Loucy (cell line): ENCODE data around the gene SERPINA5.

ENCODE experiments used
- H2AFZ ChIP-seq: fragments of 200-600 bp; sonication (generic); 2 replicates; pipeline ENCODE4 v1.6.0; 2016; ENCODE audit warnings: antibody characterized with exemption, mild to moderate bottlenecking, low read length, moderate library complexity
- H3F3A ChIP-seq: fragments of 200-600 bp; 2 replicates; pipeline ENCODE4 v1.6.0; 2016; ENCODE audit warnings: antibody characterized with exemption, low read depth, mild to moderate bottlenecking
- H3K27me3 ChIP-seq: fragments of 200-600 bp; sonication (generic); 2 replicates; pipeline ENCODE4 v1.6.1; 2014; ENCODE audit warnings: low read length, mild to moderate bottlenecking; ENCODE audit not compliant: insufficient read depth, poor library complexity, severe bottlenecking
- H3K36me3 ChIP-seq: fragments of 200-600 bp; sonication (generic); 2 replicates; pipeline ENCODE4 v1.6.1; 2016; ENCODE audit warnings: low read length; ENCODE audit not compliant: insufficient read depth
- H3K4me1 ChIP-seq: fragments of 200-600 bp; sonication (generic); 2 replicates; pipeline ENCODE4 v1.5.1; 2014; ENCODE audit warnings: low read length, mild to moderate bottlenecking; ENCODE audit not compliant: insufficient read depth, poor library complexity, severe bottlenecking
- H3K4me2 ChIP-seq: fragments of 200-600 bp; sonication (generic); 2 replicates; pipeline ENCODE4 v1.6.0; 2014; ENCODE audit warnings: antibody characterized with exemption, low read length, low read depth, mild to moderate bottlenecking; ENCODE audit not compliant: poor library complexity, severe bottlenecking
- H3K4me3 ChIP-seq: fragments of 200-600 bp; sonication (generic); 2 replicates; pipeline ENCODE4 v1.5.1; 2014; ENCODE audit warnings: low read length, mild to moderate bottlenecking, mixed read lengths; ENCODE audit not compliant: poor library complexity, severe bottlenecking
- H3K79me2 ChIP-seq: fragments of 200-600 bp; sonication (generic); 2 replicates; pipeline ENCODE4 v1.6.1; 2014; ENCODE audit warnings: low read length; ENCODE audit not compliant: insufficient read depth
- H3K9ac ChIP-seq: fragments of 200-600 bp; sonication (generic); 2 replicates; pipeline ENCODE4 v1.6.0; 2014; ENCODE audit warnings: mild to moderate bottlenecking, low read depth, low read length, moderate library complexity; ENCODE audit not compliant: poor library complexity, severe bottlenecking
- H3K9me2 ChIP-seq: fragments of 200-600 bp; sonication (generic); replicated peaks from 2 replicates; pipeline ENCODE4 v1.6.1; 2016; ENCODE audit warnings: low read depth, low read length, mixed read lengths
- H3K9me3 ChIP-seq: fragments of 200-600 bp; sonication (generic); 2 replicates; pipeline ENCODE4 v1.6.1; 2014; ENCODE audit warnings: mild to moderate bottlenecking, antibody characterized with exemption, low read length, low read depth; ENCODE audit not compliant: insufficient read depth
- H4K20me1 ChIP-seq: fragments of 200-600 bp; sonication (generic); 2 replicates; pipeline ENCODE4 v1.6.0; 2014; ENCODE audit warnings: antibody characterized with exemption, low read length, mild to moderate bottlenecking; ENCODE audit not compliant: insufficient read depth, poor library complexity, severe bottlenecking
- CTCF ChIP-seq: fragments of 200-600 bp; sonication (generic); conservative IDR thresholded peaks from 2 replicates; pipeline ENCODE4 v1.5.1; 2014; ENCODE audit warnings: mild to moderate bottlenecking, antibody characterized with exemption, low read length
- EZH2phosphoT487 ChIP-seq: fragments of 200-600 bp; IDR thresholded peaks from 2 replicates; pipeline ENCODE4 v1.6.1; 2018; ENCODE audit warnings: antibody characterized with exemption, mild to moderate bottlenecking, moderate library complexity, borderline replicate concordance

The SERPINA5 gene

GRCh38 chr14:94595912-94596311 is 14.7 kb downstream of the SERPINA5 start:
- Histone ChIP-seq H3K9ac (no peak overlapping the region), H3K9me2 (no peaks in the 10 kb centered on the region), H3F3A (no peaks in the 10 kb centered on the region)

GRCh38 chr14:94596361-94596760 is 15.1 kb downstream of the SERPINA5 start:
- 0 out of 2 replicates have a peak, but pooled peaks cover 2% of the 10 kb centered on the region for H3K9me3 ChIP-seq
- no peaks in the 10 kb centered on the region for H3F3A ChIP-seq
- H3K4me2 ChIP-seq = no peak overlapping the region
- H3K79me2 ChIP-seq = no peaks in the 10 kb centered on the region
- H2AFZ ChIP-seq = no peak overlapping the region
- TF ChIP-seq CTCF (no peak), EZH2phosphoT487 (no peak)
- no peaks in the 10 kb centered on the region for H3K27me3 ChIP-seq
- no peaks in the 10 kb centered on the region for H4K20me1 ChIP-seq
- no peak overlapping the region for H3K4me3 ChIP-seq
- no peaks in the 10 kb centered on the region for H3K4me1 ChIP-seq
- H3K9ac ChIP-seq = no peak overlapping the region
- H3K9me2 ChIP-seq = no peaks in the 10 kb centered on the region
- H3K36me3 ChIP-seq = no peaks in the 10 kb centered on the region

More at GRCh38 chr14:94595912-94596311, 14.7 kb downstream of the SERPINA5 start:
- H3K4me2 ChIP-seq = no peak overlapping the region
- H3K36me3 ChIP-seq = no peaks in the 10 kb centered on the region
- H3K4me3 ChIP-seq = no peak overlapping the region
- H4K20me1 ChIP-seq = no peaks in the 10 kb centered on the region
- no peak overlapping the region for H2AFZ ChIP-seq
- no peaks in the 10 kb centered on the region for H3K27me3 ChIP-seq
- no peaks in the 10 kb centered on the region for H3K79me2 ChIP-seq
- no peak for TF ChIP-seq EZH2phosphoT487
- TF ChIP-seq CTCF = no peak
- H3K9me3 ChIP-seq = 0 out of 2 replicates have a peak, but pooled peaks cover 2% of the 10 kb centered on the region
- no peaks in the 10 kb centered on the region for H3K4me1 ChIP-seq

GRCh38 chr14:94597788-94598187 is 16.6 kb downstream of the SERPINA5 start:
- TF ChIP-seq CTCF (no peak), EZH2phosphoT487 (no peak)
- no peaks in the 10 kb centered on the region for H4K20me1 ChIP-seq
- no peak overlapping the region for H2AFZ ChIP-seq
- no peak overlapping the region for H3K4me3 ChIP-seq
- H3K4me1 ChIP-seq = no peaks in the 10 kb centered on the region
- H3K27me3 ChIP-seq = no peaks in the 10 kb centered on the region
- H3K9me3 ChIP-seq = 0 out of 2 replicates have a peak, but pooled peaks cover 2% of the 10 kb centered on the region
- H3K36me3 ChIP-seq = no peaks in the 10 kb centered on the region
- H3F3A ChIP-seq = no peaks in the 10 kb centered on the region
- H3K4me2 ChIP-seq = no peak overlapping the region
- no peaks in the 10 kb centered on the region for H3K9me2 ChIP-seq
- no peaks in the 10 kb centered on the region for H3K79me2 ChIP-seq
- H3K9ac ChIP-seq = no peak overlapping the region
